Pons (tissue), 1 donor: ENCODE measurements around the gene APOO.

ENCODE experiments used
- DNase-seq: peaks from one replicate; pipeline ENCODE4 v3.0.0-alpha.2; 2016; ENCODE audit warnings: low spot score

APOO gene

GRCh38 chrX:23819385-23820234, 88.1 kb downstream of the APOO start:
- DNase-seq, result no peak

GRCh38 chrX:23817979-23818336, 89.8 kb downstream of the APOO start:
- DNase-seq, result no peak

- no peak for DNase-seq
Observed at GRCh38 chrX:23816179-23816578, 91.6 kb downstream of the APOO start.

GRCh38 chrX:23815376-23815775, 92.4 kb downstream of the APOO start:
- no peak for DNase-seq

GRCh38 chrX:23813808-23814207, 93.9 kb downstream of the APOO start:
- DNase-seq, result no peak

GRCh38 chrX:23811656-23812055, 96.1 kb downstream of the APOO start:
- no peak for DNase-seq

GRCh38 chrX:23811108-23811651, 96.6 kb downstream of the APOO start:
- peak; percentile 62 for DNase-seq

- DNase-seq, result no peak
Observed at GRCh38 chrX:23810279-23810678, 97.5 kb downstream of the APOO start.

GRCh38 chrX:23805389-23805788, 102.3 kb downstream of the APOO start:
- DNase-seq, result no peak

- DNase-seq, result no peak
Observed at GRCh38 chrX:23804578-23804977, 103.2 kb downstream of the APOO start.

GRCh38 chrX:23803931-23804381, 103.8 kb downstream of the APOO start:
- no peak for DNase-seq

GRCh38 chrX:23802431-23802830, 105.3 kb downstream of the APOO start:
- DNase-seq, result no peak

- DNase-seq, result no peak
Observed at GRCh38 chrX:23799469-23800065, 108.2 kb downstream of the APOO start.

GRCh38 chrX:23797371-23798128, 110.2 kb downstream of the APOO start:
- no peak for DNase-seq

- no peak for DNase-seq
Observed at GRCh38 chrX:23795221-23795620, 112.5 kb downstream of the APOO start.

GRCh38 chrX:23792861-23793553, 114.7 kb downstream of the APOO start:
- no peak for DNase-seq

GRCh38 chrX:23790155-23790497, 117.6 kb downstream of the APOO start:
- DNase-seq, result no peak

- no peak for DNase-seq
Observed at GRCh38 chrX:23789386-23790154, 118.2 kb downstream of the APOO start.

- no peak for DNase-seq
Observed at GRCh38 chrX:23788946-23789345, 118.8 kb downstream of the APOO start.

GRCh38 chrX:23788521-23788920, 119.2 kb downstream of the APOO start:
- DNase-seq, result no peak

GRCh38 chrX:23787745-23788118, 120.0 kb downstream of the APOO start:
- DNase-seq, result no peak
